Muscle layer of colon (tissue), 2 donors: ENCODE data around the gene P2RY13.
A peak's percentile ranks its signal among the peaks of the same experiment; 100 is the strongest.

Experiments
- H3K27ac ChIP-seq: one replicate; pipeline ENCODE4 v1.7.0; 2013; ENCODE audit warnings: low read depth, mild to moderate bottlenecking, low read length, moderate library complexity
- H3K27me3 ChIP-seq, 2 donors: one replicate each; pipeline ENCODE4 v1.7.0; 2013; ENCODE audit warnings: low read length in 2 of 2, mild to moderate bottlenecking in 2 of 2; ENCODE audit not compliant: insufficient read depth in 2 of 2, control insufficient read depth in 1 of 2
- H3K36me3 ChIP-seq: one replicate; pipeline ENCODE4 v1.7.0; 2013; ENCODE audit warnings: mild to moderate bottlenecking, low read length; ENCODE audit not compliant: insufficient read depth
- H3K4me1 ChIP-seq: one replicate; pipeline ENCODE4 v1.7.0; 2013; ENCODE audit warnings: mild to moderate bottlenecking, low read length; ENCODE audit not compliant: insufficient read depth
- H3K4me3 ChIP-seq, 2 donors: one replicate each; pipeline ENCODE4 v1.7.0; 2013; ENCODE audit warnings: low read length in 2 of 2, low read depth in 1 of 2, mild to moderate bottlenecking in 1 of 2, moderate library complexity in 1 of 2
- H3K9ac ChIP-seq: one replicate; pipeline ENCODE4 v1.7.0; 2013; ENCODE audit warnings: low read length
- H3K9me3 ChIP-seq: one replicate; pipeline ENCODE4 v1.7.0; 2013; ENCODE audit warnings: mild to moderate bottlenecking, low read length
- donor health status: abdominal sarcoma.
- donor health status: Adenocarcinoma of cecum.

Gene P2RY13

GRCh38 chr3:151289445-151289844 lies 39.9 kb downstream of the P2RY13 start:
- Histone ChIP-seq H3K27me3 (no peaks in the 10 kb centered on the region), H3K9me3 (no peaks in the 10 kb centered on the region), H3K4me1 (no peaks in the 10 kb centered on the region), H3K36me3 (no peaks in the 10 kb centered on the region), H3K4me3 (no peak overlapping the region), H3K9ac (no peak overlapping the region), H3K27ac (no peak overlapping the region)

GRCh38 chr3:151285940-151286339 lies 43.4 kb downstream of the P2RY13 start:
- Histone ChIP-seq H3K4me1 (peaks cover 22% of the 10 kb centered on the region), H3K27ac (no peak overlapping the region), H3K27me3 (no peaks in the 10 kb centered on the region), H3K36me3 (no peaks in the 10 kb centered on the region), H3K9me3 (no peaks in the 10 kb centered on the region), H3K4me3 (no peak overlapping the region), H3K9ac (no peak overlapping the region)

- Histone ChIP-seq H3K9ac (no peak overlapping the region), H3K4me3 (no peak overlapping the region), H3K9me3 (no peaks in the 10 kb centered on the region), H3K4me1 (peaks cover 39% of the 10 kb centered on the region), H3K27ac (no peak overlapping the region), H3K27me3 (no peaks in the 10 kb centered on the region), H3K36me3 (no peaks in the 10 kb centered on the region)
Observed at GRCh38 chr3:151283907-151284461, 45.4 kb downstream of the P2RY13 start.

- Histone ChIP-seq H3K36me3 (no peaks in the 10 kb centered on the region), H3K27ac (no peak overlapping the region)
Observed at GRCh38 chr3:151283387-151283786, 46.0 kb downstream of the P2RY13 start.

GRCh38 chr3:151282921-151283320 lies 46.4 kb downstream of the P2RY13 start:
- Histone ChIP-seq H3K9me3 (no peaks in the 10 kb centered on the region), H3K27ac (no peak overlapping the region), H3K4me3 (no peak overlapping the region), H3K36me3 (no peaks in the 10 kb centered on the region), H3K9ac (no peak overlapping the region), H3K27me3 (no peaks in the 10 kb centered on the region), H3K4me1 (peaks cover 44% of the 10 kb centered on the region)

More at GRCh38 chr3:151283387-151283786, 46.0 kb downstream of the P2RY13 start:
- Histone ChIP-seq H3K9me3 (no peaks in the 10 kb centered on the region), H3K9ac (no peak overlapping the region), H3K4me1 (peaks cover 44% of the 10 kb centered on the region), H3K27me3 (no peaks in the 10 kb centered on the region), H3K4me3 (no peak overlapping the region)

GRCh38 chr3:151281671-151282324 lies 47.6 kb downstream of the P2RY13 start:
- Histone ChIP-seq H3K27ac (no peak overlapping the region), H3K36me3 (no peaks in the 10 kb centered on the region), H3K4me1 (peaks cover 44% of the 10 kb centered on the region), H3K9me3 (no peaks in the 10 kb centered on the region), H3K27me3 (no peaks in the 10 kb centered on the region), H3K9ac (no peak overlapping the region), H3K4me3 (no peak overlapping the region)

- H3K27me3 ChIP-seq, result no peaks in the 10 kb centered on the region
- H3K36me3 ChIP-seq, result no peaks in the 10 kb centered on the region
- peak within 1 kb of the TSS in 1 of 2 donors; percentile 48 for H3K4me3 ChIP-seq
- no peak within 1 kb of the TSS for H3K9ac ChIP-seq
- peaks cover 35% of the 10 kb centered on the region for H3K4me1 ChIP-seq
- no peaks in the 10 kb centered on the region for H3K9me3 ChIP-seq
- H3K27ac ChIP-seq, result peak within 1 kb of the TSS; percentile 19
Observed at GRCh38 chr3:151278230-151278629, 51.1 kb downstream of the P2RY13 start, which contains the start of gene P2RY14. Gene P2RY14 (minus strand): TSS chr3:151278542. CDS start chr3:151214316, 64,226 bp downstream.

- Histone ChIP-seq H3K4me3 (peak overlapping the region in 1 of 2 donors; percentile 11), H3K9me3 (no peaks in the 10 kb centered on the region), H3K4me1 (peaks cover 25% of the 10 kb centered on the region), H3K36me3 (no peaks in the 10 kb centered on the region), H3K27me3 (no peaks in the 10 kb centered on the region), H3K27ac (no peak overlapping the region), H3K9ac (no peak overlapping the region)
Observed at GRCh38 chr3:151276687-151277042, 52.7 kb downstream of the P2RY13 start.
